ACHN (cell line): Measurements from ENCODE around the gene MAP2K4.

Experiments
- DNase-seq: peaks from one replicate; pipeline ENCODE4 v3.0.0-alpha.2; 2015
- in situ Hi-C: cut with HindIII; loops from 2 replicates; pipeline ENCODE4 v1.10.0; 2017; ENCODE audit warnings: low sequenced_read_pairs, low pct_ligation_motif_present, low pct_unique_long_range_greater_than_20kb

Gene MAP2K4

DNA sequence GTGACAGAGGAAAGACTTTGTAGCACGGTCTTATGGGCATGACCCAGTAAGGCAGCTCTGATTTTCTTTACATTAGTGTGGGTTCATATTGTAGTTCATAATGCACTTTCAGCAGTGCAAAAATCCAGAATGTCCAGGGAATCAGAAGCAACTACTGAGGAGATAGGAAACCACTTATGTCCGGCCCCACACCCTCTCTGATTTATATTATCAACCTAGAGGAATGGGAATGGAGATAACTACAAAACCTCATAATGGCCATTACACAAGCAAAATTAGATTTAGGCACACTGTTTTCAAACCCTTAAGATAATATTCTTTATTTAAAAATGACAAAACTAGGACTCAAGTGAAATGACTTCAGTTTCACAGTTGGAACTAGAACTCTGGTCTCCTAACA, 7.9 kb downstream of the MAP2K4 start:
- no peak for DNase-seq
- in situ Hi-C loops, result no loop called here

DNA sequence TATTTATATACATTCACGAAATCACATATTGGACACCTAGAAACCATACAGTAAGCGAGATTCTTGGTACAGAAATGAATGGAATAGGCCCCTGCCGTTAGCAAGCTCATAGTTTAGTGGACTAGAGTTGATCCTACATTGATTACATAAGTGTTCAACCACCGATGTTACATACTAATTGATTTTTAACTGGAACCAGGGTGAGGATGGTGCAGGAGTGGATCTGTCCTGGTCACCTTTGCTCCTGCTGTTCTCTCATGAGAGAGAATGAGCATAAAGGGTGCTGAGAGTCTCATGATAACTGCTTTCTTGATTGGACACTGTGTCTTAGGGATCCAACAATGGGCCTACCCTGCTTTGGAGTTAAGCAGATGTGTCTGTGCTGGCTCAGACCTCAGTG, 13.9 kb downstream of the MAP2K4 start:
- DNase-seq, result no peak
- in situ Hi-C loops, result no loop called here

DNA sequence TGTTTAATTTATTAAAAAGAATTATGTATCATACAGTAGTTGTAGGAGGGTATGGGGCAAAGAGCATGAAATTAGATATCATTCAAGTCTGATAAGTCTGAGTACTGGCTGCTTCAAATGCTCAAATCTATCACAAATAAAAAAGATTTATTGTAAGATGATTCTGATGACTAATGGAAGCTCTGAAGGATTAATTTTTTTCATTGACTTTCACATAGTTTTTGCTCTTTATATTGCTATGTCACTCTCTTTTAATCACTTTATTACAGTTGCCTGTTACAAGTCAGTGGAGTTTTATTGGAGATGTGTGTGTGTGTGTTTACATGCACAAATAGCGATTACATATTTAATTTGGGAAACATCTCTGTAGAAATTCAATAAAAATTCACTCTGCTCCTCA, 15.0 kb downstream of the MAP2K4 start:
- DNase-seq, result no peak
- in situ Hi-C loops, result no loop called here

DNA sequence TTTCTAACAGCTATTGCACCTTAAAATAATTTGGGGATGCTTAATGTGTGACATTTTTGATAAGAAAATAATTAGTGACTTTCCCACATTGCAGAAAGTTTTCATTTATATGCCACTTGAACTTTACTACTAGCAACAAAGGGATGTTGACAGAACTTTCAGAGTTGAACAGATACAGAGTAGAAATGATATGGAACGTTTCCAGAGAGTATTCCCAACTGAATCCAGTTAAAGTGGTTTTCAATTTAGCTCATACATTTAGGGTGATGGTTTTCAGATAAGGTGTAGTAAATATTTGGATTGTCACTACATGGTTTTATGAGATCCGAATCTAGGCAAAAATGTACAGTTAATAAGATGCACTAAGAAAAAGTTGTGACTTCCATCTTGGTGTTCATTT, 17.3 kb downstream of the MAP2K4 start:
- in situ Hi-C loops, result no loop called here
- DNase-seq, result no peak

DNA sequence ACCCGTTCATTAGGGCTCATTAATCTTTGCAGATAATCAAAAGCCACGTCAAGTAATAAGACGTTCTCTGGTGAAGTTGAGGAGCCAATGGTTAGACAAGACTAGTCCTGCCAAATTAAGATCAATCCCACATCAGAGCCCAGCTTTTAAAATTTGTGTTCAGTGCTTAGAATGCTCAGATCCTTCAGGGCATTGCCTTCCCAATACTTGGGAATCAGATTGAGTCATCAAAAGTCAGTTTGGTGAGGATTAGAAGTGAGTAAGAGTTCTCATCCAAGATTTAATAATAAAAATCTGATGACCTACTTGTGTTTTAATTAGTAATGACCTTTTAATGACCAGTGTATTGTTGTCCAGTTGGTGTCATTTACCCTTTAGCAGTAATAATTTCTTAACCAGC, 19.8 kb downstream of the MAP2K4 start:
- DNase-seq, result no peak
- in situ Hi-C loops, result no loop called here

DNA sequence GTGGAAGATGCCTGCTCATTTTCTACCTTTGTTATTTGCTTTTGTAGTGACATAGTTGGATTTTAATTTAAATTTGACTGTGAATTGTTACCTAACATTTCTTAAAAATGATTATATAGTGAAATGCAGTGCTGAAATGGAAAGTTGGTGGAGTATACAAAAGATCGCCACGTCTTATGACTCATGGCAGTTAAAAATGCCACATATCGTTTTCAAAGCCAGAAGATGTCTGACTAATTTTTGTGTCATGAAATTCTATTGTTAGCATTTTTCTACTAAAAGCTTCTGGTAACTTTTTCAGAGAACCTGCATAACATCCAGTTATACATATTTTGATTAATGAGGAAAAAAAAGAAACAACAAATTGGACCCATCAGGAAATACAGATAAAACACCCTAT, 20.6 kb downstream of the MAP2K4 start:
- in situ Hi-C loops, result no loop called here
- peak; percentile 64 for DNase-seq

DNA sequence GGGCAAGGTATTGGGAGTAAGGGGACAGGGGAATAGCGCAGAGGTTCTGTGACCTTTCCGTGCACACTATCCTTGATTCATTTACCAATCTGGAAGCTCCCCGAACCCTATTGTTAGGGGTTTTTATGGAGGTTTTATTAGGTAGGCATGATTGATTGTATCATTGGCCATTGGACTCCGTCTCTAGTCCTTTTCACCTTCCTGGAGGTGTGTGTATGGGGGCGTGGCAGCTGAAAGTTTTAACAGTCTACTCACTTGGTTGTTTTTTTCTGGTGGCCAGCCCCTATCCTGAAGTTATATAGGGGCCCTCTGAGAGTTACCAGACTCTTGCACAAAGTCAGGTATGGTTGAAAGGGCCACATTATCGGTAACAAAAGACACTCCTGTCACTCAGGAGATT, 23.0 kb downstream of the MAP2K4 start:
- DNase-seq, result no peak
- in situ Hi-C loops, result no loop called here

DNA sequence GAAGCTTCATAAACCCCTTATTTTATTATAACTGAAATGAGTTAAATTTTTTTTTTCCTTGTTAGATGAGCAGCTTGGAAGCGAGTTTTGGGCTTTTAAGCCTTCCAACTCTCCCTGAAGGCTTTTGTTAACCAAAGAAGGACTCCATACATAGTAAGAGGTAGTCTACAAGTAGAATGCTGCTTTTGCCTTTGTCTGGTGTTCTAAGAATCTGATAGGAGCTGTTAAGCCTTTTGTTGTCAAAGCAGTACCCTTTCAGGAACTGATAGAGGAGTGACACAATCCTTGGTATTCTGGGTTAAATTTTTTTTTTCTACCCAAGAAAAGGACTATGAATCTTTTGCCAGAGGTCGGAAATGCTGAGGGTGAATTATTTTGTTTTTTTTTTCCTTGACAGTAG, 26.1 kb downstream of the MAP2K4 start:
- DNase-seq, result no peak
- in situ Hi-C loops, result no loop called here

DNA sequence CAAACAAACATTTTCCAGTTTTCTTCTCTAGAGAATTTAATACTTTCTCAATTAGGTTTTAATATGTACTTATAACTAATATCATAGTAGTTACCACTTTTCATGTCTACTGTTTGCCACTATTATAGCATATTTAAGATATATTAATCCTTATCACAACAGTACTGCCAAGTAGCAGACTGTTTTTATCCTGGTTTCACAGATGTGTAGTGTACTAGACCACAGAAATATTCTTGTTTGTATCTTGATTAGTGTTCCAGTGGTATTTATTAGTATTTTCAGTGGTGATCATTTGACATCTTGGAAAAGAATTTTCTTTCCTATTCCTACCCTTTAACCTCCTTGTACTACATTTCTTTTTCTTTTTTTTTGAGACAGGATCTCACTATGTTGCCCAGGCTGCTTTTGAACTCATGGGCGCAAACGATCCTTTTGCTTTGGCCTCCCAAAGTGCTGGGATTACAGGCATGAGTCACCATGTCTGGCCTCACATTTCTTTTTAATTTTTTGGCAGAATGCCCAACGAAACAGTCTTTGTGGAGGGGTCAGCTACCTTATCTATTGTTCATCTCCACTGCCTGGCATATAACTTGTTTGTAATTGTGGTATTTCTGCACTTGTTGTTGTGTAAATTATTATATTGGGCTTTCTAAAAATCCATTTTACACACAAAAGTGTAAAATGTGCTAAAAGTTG, 27.2 kb downstream of the MAP2K4 start:
- DNase-seq, result no peak
- in situ Hi-C loops, result no loop called here

DNA sequence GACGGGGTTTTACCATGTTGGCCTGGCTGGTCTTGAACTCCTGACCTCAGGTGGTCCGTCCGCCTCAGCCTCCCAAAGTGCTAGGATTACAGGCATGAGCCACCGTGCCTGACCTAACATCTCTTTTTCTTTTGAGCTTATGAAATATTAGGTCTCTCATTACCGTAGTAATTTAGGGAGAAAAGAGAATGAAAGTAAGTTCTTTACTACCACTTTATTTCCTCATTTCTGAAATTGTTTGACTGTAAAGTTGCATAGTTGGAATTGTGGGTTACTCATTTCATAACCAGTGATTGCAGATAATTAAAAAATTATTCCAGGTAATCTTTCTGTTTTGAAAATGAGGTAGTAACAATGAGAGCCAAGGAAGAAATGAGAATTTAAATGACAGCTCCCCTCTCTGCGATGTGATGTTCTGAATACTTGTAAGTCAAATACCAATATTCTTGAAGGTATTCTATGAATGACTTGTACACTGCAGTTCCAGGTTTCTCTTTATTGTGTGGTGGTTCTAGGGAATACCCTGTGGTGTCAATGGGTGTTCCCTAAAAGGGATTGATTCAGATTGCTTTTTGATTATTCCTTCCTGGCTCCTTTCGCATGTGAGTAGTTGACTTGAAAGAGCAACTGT, 28.3 kb downstream of the MAP2K4 start:
- DNase-seq, result no peak
- in situ Hi-C loops, result no loop called here

DNA sequence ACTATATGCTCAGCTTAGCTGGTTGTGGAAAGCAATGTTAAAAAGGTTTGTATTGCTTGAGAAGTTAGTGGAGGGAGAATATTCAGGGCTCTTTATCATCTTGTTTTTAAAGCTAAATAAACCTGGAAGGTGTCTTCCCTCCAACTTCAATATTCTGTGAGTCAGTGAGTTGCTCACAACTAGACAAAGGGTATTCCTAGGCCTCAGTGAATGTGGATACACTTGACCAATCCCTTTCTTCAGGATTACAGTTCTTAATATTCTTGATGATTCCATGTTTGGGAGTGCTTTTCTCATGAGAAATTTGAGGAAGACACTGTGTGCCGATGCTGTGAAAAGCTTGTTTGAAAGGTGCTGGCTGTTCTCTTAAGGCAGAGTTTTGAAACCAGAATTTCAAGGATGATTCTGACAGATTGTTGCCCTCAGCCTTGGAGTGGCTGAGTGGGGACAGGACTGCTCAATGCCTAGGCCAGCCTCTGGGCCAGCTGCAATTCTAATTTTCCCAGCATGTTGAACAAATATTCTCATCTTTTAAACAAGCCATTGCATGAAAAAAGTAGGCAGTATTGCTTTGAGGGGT, 30.1 kb downstream of the MAP2K4 start:
- no peak for DNase-seq
- in situ Hi-C loops, result no loop called here

DNA sequence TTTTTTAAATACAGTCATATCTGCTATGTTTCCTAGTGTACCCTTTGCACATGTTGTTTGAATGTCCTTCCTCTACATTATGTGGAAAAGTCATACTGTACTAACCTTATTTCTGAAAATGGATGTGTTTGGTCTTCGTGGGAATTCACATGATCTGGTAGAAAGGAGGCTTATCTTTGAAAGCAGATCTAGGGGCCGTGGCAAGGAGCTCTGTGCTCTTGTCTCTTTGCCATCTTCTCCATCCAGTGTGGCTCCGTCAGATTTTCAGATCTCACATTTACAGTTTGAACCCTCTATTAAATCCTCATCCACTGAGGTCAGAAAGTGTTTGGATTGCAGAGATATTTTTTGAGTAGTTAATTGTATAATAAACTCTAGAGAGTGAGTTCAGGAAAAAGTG, 32.9 kb downstream of the MAP2K4 start:
- DNase-seq, result no peak
- in situ Hi-C loops, result no loop called here

DNA sequence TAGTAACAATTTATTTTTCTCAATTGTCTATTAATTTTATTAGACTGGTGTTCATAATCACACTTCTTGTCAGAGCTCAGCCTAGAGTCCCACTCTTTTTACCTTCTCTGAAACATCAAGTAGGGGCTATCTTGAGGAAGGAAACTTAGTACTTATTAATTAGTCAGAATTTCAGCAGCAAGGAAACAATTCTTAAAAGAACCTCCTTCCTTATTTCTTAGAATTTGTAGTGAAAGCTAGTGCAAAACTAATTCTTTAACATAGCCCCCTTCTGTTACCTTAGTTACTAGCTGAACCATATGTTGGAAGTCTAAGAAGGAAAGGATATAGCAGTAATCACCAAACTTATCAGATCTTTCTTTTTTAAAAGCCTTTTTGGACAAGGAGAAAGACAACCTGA, 35.2 kb downstream of the MAP2K4 start:
- no peak for DNase-seq
- in situ Hi-C loops, result no loop called here

DNA sequence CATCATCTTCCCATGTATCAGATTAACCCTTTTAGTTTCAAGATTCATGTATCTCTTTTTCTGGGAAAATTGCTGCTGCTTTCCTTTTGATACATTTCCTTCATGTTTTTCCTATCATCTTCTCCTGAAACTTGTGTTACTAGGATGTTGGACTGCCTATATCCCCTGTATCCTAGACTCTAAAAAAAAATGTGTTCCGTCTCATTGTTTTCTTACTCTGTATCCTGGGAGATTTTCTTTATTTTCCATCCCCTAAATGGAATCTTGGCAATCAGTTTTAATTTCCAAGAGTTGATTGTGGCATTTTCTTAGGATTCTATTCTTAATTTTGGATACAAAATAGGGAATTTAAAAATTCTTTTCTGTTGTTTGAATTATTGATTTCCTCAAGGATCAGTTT, 36.8 kb downstream of the MAP2K4 start:
- in situ Hi-C loops, result no loop called here
- no peak for DNase-seq

DNA sequence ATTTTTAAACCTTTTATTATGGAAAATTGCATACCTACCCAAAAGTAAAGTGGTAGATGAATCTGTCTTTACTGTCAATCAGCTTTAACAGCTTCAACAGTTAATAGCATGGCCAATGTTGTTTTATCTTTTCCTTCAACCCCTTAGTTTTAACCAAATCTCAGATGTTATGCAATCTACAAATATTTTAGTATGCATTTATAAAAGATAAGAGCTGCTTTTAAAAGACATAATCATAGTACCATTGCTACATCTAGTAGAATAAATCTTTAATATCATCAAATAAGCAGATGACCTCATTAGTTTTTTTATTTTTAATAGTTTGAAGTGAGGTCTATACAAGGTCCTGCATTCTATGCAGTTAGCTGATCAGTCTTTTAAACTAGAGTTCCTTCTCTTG, 37.9 kb downstream of the MAP2K4 start:
- in situ Hi-C loops, result no loop called here

DNA sequence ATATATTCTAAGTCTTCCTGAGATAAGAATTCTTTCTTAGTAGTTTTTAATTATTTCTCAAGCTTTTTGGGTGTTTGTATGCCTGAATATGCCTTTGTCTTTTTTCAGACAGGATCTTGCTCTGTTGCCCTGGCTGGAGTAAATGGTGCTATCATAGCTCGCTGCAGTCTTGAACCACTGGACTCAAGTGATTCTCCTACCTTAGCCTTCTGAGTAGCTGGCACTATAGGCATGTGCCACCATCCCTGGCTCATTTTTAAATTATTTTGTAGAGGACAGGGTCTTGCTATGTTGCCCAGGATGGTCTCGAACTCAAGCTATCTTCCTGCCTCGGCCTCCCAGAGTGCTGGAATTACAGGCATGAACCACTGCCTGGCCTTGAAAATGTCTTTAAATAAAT, 41.6 kb downstream of the MAP2K4 start:
- in situ Hi-C loops, result no loop called here
- no peak for DNase-seq

More for the DNA sequence above, 37.9 kb downstream of the MAP2K4 start:
- DNase-seq, result no peak

DNA sequence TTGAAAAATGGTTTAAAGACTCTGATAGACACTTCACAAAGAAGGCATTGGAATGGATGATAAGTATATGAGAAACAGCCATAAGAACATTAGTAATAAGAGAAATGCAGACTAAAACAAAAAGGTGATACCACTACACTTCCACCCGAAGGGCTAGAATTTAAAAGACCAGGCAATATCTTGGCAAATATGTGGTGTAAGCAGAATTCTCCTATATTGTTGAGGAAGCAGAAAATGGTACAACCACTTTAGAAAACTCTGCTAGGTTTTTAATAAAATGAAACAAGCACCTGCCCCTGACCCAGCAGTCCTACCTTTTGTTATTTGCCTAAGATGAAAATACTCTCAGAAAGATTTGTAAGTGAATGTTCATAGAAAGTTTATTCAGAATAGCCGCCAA, 43.7 kb downstream of the MAP2K4 start:
- in situ Hi-C loops, result no loop called here
- no peak for DNase-seq

DNA sequence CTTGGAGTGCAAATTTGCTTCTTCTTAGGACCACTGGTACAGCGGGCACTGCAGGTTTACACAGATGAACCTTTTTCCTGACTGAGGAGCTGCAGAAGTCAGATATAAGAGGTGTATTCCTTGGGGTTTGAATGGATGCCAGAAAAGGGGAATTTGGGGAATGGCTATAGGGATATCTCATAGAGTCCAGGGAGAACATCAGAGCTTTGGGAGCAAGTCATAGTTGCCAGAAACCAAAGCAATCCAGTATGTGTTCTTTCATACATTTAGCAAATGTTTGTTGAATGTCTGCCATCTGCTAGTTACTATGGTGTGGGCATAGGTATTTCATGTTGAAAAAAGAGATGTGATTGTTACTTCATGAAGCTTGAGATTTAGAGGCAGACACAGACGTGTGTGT, 46.8 kb downstream of the MAP2K4 start:
- in situ Hi-C loops, result no loop called here
- DNase-seq, result no peak

DNA sequence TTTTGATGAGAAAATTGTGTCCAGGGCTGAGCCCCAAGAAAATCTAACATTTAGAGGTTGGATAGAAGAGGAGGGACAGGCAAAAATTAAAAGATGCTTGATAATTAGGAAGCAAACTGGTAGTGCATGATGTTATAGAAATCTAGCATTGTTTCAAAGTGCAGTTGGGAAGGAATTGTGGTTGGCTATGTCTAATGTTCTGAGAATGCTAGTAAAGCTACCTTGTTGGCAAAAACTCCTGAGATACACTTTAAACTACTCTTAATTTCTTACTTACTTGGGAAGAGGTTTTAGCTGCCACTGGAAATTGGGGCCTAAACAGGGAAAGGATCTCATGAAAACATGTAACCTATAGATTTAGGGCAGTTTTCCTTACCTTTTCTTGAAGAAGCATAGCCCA, 48.3 kb downstream of the MAP2K4 start:
- DNase-seq, result no peak
- in situ Hi-C loops, result no loop called here

DNA sequence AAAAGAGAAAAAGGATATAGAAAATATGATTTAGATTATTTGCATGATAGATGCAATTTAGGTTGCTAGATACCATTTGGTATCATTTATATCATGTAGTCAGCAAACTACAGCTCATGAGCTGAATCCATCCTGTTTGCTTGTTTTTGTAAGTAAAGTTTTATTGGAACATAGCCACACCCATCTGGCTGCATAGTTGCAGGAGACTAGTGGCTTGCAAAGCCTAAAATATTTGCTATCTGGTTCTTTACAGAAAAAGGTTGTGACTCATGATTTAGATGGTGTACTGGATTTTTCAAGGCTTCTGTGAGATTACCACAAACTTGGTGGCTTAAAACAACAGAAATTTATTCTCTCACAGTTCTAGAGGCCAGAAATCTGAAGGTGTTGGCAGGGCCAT, 49.9 kb downstream of the MAP2K4 start:
- in situ Hi-C loops, result no loop called here
- DNase-seq, result no peak
